Measurements from ENCODE around the gene PTPN3.

The PTPN3 gene

DNA sequence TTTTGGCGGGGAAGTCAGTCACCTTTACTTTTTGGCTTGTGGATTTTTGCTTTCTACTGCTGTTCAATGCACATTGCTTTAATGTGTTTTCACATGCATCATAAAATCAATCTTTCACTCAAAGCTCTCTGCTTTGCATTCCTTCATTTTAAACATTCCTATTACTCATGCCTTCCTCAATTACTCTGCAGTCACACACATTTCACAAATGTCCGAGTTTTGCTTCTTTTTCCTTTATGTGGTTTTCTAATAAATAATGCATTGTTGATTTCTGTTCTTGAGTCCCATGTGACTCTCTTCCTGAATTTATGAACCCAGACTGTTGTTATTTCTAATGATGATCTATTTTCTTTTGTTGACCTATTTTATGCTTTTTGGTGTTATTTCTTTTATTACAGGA lies 95.0 kb downstream of the PTPN3 start:
- in situ Hi-C loops (cut with HindIII; ENCODE audit: low pct_unique_long_range_greater_than_20kb, low sequenced_read_pairs): no loop called here

DNA sequence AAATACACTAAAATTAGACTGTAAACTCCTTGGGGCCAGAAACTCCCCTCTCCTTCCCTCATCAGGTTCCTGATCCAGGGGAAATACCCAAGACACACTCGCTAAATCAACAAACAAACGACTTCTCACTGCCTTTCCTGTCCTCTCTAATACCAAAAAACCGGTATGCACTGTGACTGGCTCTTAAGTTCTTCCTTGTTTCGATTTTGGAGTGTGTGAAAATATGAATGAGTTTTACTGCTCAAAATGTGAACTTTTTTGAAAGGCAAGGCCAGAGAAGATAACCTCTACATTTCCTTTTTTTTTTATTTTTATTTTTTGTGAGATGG lies 96.2 kb downstream of the PTPN3 start:
- no peak for DNase-seq (ENCODE audit: low read depth in 1 of 2, low spot score in 1 of 2)
- in situ Hi-C loops (cut with HindIII; ENCODE audit: low pct_unique_long_range_greater_than_20kb, low sequenced_read_pairs): no loop called here
- TF ChIP-seq JUND (IDR thresholded peaks at IDR 0.05; ENCODE audit: low read depth): no peak

More for the DNA sequence above, 95.0 kb downstream of the PTPN3 start:
- no peak for TF ChIP-seq JUND (IDR thresholded peaks at IDR 0.05; ENCODE audit: low read depth)
- DNase-seq (ENCODE audit: low read depth in 1 of 2, low spot score in 1 of 2): no peak

DNA sequence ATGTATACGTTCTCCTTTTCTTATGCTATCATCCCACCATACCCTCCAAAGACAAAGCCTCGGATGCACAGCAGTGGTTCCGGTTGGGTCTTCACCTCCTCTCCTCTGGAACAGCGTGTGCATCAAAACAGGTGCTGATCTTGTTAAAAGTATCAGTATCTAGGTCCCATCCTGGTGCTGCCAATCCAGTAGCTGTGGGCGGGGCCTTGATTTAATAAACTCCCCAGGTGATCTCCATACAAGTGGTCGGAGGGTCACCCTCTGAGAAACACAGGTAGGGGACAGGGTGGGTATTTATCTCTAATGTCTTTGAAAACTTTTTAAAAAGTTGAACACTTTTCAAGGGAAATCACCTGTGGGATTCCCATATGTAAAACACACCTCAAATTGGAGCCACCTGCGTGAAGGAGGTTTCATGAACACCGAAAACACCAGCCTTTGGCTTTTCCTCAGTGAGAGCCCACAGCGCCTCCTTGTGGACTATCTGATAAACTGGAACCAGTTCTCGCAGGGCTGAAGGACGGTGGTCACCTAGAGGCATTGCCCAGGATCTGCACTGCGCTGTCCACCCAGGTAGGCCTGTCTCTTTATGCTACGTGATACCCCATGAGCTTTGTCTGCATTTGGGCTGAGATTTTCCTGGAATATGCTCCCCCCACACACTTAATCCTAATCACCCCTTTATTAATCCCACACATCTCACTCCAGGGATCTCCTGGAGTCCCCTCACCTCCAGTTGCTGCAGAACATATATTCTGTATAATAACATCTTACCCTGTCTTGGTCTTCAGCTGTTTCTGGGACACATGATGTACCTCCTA lies 96.7 kb downstream of the PTPN3 start:
- in situ Hi-C loops (cut with HindIII; ENCODE audit: low pct_unique_long_range_greater_than_20kb, low sequenced_read_pairs): no loop called here
- no peak for TF ChIP-seq JUND (IDR thresholded peaks at IDR 0.05; ENCODE audit: low read depth)
- peak; percentile 67 to 87 for DNase-seq (ENCODE audit: low read depth in 1 of 2, low spot score in 1 of 2)

DNA sequence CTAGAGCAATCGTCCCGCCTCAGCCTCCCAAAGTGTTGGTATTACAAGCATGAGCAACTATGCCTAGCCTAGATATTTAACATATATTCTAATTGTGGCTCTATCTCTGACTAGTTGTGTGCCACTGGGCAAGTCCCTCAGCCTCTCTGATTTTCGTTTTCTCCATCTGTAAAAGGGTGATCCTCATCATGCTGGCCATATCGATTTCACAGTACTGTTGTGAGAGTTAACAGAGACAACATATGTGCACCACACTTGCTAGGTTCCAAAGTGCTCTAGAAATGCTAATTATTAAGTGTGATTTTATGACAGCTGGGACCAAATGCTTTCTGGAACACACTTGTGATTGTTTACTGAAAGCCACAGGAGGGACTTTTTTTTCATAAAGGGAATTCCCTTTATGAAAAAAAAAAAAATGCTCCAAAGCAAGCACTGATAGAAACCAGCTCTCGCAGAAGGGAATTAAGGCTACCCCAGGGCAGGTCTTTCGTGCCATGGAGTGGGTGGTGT lies 98.8 kb downstream of the PTPN3 start:
- no peak for TF ChIP-seq JUND (IDR thresholded peaks at IDR 0.05; ENCODE audit: low read depth)

DNA sequence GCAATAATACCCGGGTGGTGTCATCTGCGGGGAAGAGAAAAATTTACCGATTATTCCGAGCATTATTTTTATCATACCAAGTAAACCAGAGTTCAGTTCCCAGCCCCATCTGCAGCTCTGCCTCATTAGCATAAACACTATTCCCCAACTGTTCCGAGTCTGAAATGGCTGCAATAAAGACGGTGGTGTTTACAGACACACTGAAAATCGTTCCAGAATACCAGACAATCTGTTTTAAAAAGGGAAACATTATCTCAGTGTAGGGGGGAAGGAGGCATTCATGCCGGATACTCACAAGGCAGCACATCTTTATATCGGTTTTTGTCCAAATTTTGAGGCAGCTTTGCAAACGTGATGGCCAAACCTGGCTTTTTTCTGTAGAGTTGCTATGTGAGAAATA lies 106.9 kb downstream of the PTPN3 start:
- no peak for TF ChIP-seq JUND (IDR thresholded peaks at IDR 0.05; ENCODE audit: low read depth)
- in situ Hi-C loops (cut with HindIII; ENCODE audit: low pct_unique_long_range_greater_than_20kb, low sequenced_read_pairs): no loop called here
- no peak for DNase-seq (ENCODE audit: low read depth in 1 of 2, low spot score in 1 of 2)

More for the DNA sequence above, 98.8 kb downstream of the PTPN3 start:
- DNase-seq (ENCODE audit: low read depth in 1 of 2, low spot score in 1 of 2): no peak
- in situ Hi-C loops (cut with HindIII; ENCODE audit: low pct_unique_long_range_greater_than_20kb, low sequenced_read_pairs): no loop called here

DNA sequence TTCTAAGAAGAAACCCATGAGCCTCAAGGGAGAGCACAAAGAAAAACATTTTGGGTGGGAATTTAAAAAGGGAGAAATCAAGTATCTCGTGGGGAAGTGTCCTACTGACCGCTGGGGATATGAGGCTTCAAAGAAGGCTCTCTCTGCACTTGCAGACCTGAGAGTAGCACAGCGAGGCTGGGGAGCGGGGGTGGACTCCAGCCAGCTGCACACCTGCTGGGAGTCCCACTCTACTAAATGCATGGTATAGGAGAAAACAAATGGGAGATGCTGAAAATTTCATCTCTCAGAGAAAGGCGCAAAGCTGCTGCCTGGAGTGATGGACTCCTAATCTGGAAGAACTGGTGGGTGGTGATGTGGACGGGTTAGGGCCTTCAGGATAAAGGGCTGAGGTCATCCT lies 110.3 kb downstream of the PTPN3 start:
- DNase-seq (ENCODE audit: low read depth in 1 of 2, low spot score in 1 of 2): no peak
- no peak for TF ChIP-seq JUND (IDR thresholded peaks at IDR 0.05; ENCODE audit: low read depth)
- in situ Hi-C loops (cut with HindIII; ENCODE audit: low pct_unique_long_range_greater_than_20kb, low sequenced_read_pairs): no loop called here

DNA sequence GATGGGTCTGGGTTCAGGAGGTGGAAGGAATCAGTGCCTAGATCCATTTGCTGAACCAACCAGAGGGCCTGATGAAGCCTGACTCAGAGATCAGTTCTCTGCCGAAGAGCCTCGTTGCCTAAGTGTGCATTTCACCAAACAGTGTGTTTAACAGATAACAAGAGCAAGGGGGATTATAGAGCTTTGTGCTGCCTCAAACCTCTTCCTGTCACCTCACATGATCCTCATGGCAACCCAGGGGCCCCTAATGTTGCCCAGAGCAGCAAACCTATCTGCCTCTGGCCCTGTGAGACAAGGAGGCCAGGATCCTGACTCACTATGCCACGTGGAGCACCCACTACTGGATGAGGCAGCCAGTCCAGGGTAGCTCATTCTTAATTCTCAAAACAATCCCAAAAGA lies 110.9 kb downstream of the PTPN3 start:
- no peak for TF ChIP-seq JUND (IDR thresholded peaks at IDR 0.05; ENCODE audit: low read depth)
- DNase-seq (ENCODE audit: low read depth in 1 of 2, low spot score in 1 of 2): no peak
- in situ Hi-C loops (cut with HindIII; ENCODE audit: low pct_unique_long_range_greater_than_20kb, low sequenced_read_pairs): no loop called here

DNA sequence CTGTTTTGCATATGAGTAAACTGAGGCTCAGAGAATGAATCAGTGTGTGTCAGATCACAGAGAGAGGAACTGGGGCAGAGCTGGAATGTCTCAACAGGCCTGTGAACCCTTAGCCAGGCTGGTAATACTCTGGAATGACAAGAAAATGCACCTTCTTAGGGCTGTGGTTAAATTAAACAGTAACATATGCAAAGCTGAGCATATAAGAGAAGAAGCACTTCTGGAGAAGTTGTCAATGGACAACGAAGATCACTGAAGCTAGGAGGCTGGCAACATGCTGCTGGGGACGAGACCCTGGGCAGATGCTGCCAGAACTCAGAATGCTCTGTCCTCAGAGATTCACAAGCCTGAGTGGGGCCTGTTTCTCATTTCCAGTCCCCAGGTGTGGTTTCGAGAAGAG lies 112.6 kb downstream of the PTPN3 start:
- in situ Hi-C loops (cut with HindIII; ENCODE audit: low pct_unique_long_range_greater_than_20kb, low sequenced_read_pairs): no loop called here
- no peak for TF ChIP-seq JUND (IDR thresholded peaks at IDR 0.05; ENCODE audit: low read depth)

DNA sequence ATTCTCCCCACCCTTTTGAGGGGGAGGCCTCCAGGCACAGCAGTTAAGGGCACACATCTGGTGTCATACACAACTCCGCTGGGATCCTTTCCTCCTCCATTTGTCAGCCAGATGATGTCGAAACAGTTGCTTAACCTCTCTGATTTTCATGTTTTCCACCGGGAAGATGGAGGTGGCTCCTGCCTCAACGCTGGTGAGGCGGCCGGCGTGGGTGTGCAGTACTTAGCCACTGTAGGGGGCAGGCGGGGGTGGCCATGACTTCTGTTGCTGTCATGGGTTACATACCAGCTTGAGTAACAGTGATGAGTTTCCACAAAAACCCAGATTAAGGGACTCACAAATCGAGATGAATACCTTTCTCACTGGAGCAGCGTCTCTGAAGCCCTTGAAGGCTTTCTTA lies 114.2 kb downstream of the PTPN3 start:
- in situ Hi-C loops (cut with HindIII; ENCODE audit: low pct_unique_long_range_greater_than_20kb, low sequenced_read_pairs): no loop called here
- DNase-seq (ENCODE audit: low read depth in 1 of 2, low spot score in 1 of 2): no peak
- no peak for TF ChIP-seq JUND (IDR thresholded peaks at IDR 0.05; ENCODE audit: low read depth)

More for the DNA sequence above, 112.6 kb downstream of the PTPN3 start:
- DNase-seq (ENCODE audit: low read depth in 1 of 2, low spot score in 1 of 2): no peak

DNA sequence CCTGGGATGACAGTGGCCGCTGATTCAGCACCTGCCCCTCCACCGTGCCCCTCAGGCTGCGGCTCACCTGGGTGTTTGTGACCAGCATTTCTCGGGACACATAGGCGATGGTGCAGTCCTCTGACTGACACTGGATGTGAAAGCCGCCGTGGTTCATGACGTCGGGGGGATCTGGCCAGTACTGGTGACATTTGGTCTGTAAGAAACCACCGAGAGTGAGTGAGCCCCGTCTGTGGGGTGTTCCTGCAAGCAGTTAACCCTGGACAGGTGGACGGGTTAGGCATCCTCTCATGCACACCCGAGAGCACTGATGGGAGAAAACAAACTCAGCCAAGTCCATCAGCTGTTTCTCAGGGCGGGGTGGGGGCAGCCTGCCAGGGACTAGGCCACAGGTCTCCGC lies 114.8 kb downstream of the PTPN3 start:
- no peak for TF ChIP-seq JUND (IDR thresholded peaks at IDR 0.05; ENCODE audit: low read depth)
- no peak for DNase-seq (ENCODE audit: low read depth in 1 of 2, low spot score in 1 of 2)
- in situ Hi-C loops (cut with HindIII; ENCODE audit: low pct_unique_long_range_greater_than_20kb, low sequenced_read_pairs): no loop called here

DNA sequence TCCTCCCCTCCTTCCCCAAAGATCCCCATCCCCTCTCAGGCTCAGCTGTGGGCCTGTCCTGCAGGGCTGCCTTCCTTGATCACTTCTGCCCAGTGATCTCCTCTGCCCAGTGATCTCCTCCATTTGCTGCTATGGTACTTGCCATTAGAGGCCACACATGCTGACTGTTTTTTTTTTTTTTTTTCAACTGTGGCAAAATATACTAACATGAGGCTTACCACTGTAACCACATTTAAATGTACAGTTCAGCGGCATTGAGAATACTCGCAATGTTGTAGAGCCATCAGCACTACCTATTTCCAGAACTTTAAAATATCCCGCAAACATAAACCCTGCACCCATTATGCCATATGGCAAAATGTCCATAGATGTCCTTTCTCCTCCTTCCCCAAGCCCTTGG lies 115.5 kb downstream of the PTPN3 start:
- no peak for TF ChIP-seq JUND (IDR thresholded peaks at IDR 0.05; ENCODE audit: low read depth)
- DNase-seq (ENCODE audit: low read depth in 1 of 2, low spot score in 1 of 2): no peak
- in situ Hi-C loops (cut with HindIII; ENCODE audit: low pct_unique_long_range_greater_than_20kb, low sequenced_read_pairs): no loop called here

DNA sequence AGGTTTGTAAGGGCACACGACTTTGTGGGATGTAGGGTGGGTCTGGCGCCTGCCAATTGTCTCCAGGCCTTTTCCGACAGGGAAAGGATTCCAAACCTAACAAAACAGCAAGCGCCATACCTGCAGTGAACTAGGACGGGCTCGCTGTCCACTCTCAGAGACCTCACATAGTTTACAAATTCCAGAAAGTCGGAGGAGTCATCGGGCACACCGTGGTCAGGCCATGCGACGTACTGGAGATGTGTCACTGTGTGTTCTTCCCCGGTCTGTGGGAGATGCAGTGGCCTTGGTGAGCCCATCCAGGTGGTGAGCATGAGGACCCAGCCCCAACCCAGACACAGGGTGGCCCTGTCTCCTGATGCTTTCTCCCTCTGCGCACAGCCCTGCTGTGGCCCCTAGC lies 115.9 kb downstream of the PTPN3 start:
- DNase-seq (ENCODE audit: low read depth in 1 of 2, low spot score in 1 of 2): no peak
- no peak for TF ChIP-seq JUND (IDR thresholded peaks at IDR 0.05; ENCODE audit: low read depth)
- in situ Hi-C loops (cut with HindIII; ENCODE audit: low pct_unique_long_range_greater_than_20kb, low sequenced_read_pairs): no loop called here

DNA sequence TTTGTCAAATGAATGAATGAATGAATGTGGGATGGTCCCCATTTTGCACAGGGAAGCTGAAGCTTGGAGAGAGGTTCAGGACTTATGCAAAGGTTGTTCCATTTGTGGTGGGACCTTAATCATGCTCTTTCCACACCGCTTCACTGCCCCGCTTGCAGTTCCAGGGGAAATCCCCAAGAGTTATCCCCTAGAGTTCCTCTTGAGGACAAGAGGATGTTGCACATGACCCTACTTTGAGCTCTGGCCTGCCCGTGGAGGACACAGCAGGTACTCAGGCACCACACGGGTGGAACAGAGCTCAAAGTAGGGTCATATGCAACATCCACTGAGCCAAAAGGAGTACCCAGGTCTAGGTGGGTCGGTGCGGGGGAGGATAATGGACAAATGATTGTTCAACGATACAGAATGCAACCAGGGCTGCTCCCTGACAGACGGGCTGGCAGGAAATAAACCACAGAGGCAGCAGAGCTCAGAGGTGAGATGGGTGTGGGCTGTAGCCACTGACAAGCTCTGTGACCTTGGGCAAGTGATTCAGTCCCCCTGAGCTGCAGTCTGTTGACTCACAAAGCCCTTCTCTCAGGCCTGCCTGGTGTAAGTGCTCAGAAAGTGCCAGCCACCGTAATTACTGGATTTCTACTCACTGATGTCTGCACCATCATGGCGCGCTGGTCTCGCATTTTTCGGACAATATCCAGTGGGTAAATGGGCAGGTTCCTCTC lies 116.9 kb downstream of the PTPN3 start:
- in situ Hi-C loops (cut with HindIII; ENCODE audit: low pct_unique_long_range_greater_than_20kb, low sequenced_read_pairs): no loop called here
- no peak for DNase-seq (ENCODE audit: low read depth in 1 of 2, low spot score in 1 of 2)
- no peak for TF ChIP-seq JUND (IDR thresholded peaks at IDR 0.05; ENCODE audit: low read depth)

Measured in T47D (cell line).